OCI-LY1 (cell line): Measurements from ENCODE around the gene KCNMA1.

Experiments used
- EZH2 ChIP-seq: fragments of 200-600 bp; sonication (generic), shearing (Covaris generic); IDR thresholded peaks from 2 replicates; pipeline ENCODE4 v1.8.0; 2017; ENCODE audit warnings: borderline replicate concordance, mixed run types, mild to moderate bottlenecking, antibody characterized with exemption, low read length, moderate library complexity, mixed read lengths
- TF ChIP-seq, protein P1 (sequence below): fragments of 200-600 bp; sonication (generic), shearing (Covaris generic); IDR thresholded peaks from 2 replicates; pipeline ENCODE4 v1.5.1; 2017; ENCODE audit warnings: mild to moderate bottlenecking, antibody characterized with exemption, low read length, moderate library complexity, mixed read lengths

DNA sequence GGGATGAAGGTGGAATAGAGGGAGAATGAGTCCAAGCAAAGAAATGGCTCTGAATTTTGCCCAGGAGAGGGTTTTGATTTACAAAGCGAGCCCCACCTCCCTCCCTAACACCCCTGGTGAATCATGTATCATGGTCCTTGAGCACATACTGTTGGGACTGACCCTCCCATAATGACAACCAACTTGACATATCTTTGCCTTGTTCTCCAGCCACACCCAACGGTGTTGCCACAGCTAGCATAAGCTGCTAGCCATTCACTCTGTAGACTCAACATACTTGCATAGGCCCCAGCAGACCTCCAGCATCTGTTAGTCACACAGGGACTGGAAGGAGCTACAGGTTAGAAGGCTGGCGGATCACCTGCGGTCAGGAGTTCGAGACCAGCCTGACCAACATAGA is 538.5 kb downstream of the KCNMA1 start:
- TF ChIP-seq, protein P1, sequence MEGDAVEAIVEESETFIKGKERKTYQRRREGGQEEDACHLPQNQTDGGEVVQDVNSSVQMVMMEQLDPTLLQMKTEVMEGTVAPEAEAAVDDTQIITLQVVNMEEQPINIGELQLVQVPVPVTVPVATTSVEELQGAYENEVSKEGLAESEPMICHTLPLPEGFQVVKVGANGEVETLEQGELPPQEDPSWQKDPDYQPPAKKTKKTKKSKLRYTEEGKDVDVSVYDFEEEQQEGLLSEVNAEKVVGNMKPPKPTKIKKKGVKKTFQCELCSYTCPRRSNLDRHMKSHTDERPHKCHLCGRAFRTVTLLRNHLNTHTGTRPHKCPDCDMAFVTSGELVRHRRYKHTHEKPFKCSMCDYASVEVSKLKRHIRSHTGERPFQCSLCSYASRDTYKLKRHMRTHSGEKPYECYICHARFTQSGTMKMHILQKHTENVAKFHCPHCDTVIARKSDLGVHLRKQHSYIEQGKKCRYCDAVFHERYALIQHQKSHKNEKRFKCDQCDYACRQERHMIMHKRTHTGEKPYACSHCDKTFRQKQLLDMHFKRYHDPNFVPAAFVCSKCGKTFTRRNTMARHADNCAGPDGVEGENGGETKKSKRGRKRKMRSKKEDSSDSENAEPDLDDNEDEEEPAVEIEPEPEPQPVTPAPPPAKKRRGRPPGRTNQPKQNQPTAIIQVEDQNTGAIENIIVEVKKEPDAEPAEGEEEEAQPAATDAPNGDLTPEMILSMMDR, result no peak
- no peak for TF ChIP-seq EZH2
